H1 (cell line): ENCODE measurements around the gene BIK. TPM values are rescaled to one million over a fixed set of nuclear protein-coding genes. Genes with fewer than 3 reads are reported as not detected.

ENCODE experiments used
- ATF2 ChIP-seq: IDR thresholded peaks from 2 replicates; pipeline ENCODE4 v1.6.1; 2012; ENCODE audit warnings: low read length, inconsistent platforms
- KDM1A ChIP-seq: fragments of 200-600, 300-600 bp; sonication (generic); IDR thresholded peaks from 2 replicates; pipeline ENCODE4 v1.7.1; 2016; ENCODE audit warnings: mild to moderate bottlenecking, low read length, borderline replicate concordance
- RXRA ChIP-seq: IDR thresholded peaks from 2 replicates; pipeline ENCODE4 v1.6.1; 2011; ENCODE audit warnings: low read depth, mild to moderate bottlenecking, low read length, moderate library complexity; ENCODE audit not compliant: insufficient read depth
- TAF1 ChIP-seq: IDR thresholded peaks from 2 replicates; pipeline ENCODE4 v1.6.1; 2011; ENCODE audit warnings: mild to moderate bottlenecking, low read depth, low read length
- polyA plus RNA-seq, 7 experiments: library from polyadenylated mRNA; depleted of rRNA in 3 of 7; stranded (reverse) in 5 of 7; unstranded in 2 of 7; fragments of >200 nt in 5 of 7; fragments of 200-250 nt in 2 of 7; gene quantifications; 1 replicate in 5 of 7; 2 replicates in 1 of 7; 4 replicates in 1 of 7; pipeline versions ENCODE4 v1.2.1 to v1.2.3, GENCODE V29; 2011 to 2013; ENCODE audit warnings: missing spikeins in 2 of 7, mixed read lengths in 2 of 7
- total RNA-seq: library from RNA; stranded (reverse); fragmentation: NEBNext Ultra II Directional; extraction: Animal tissue kit (Norgen Biotek cat#: 25700); gene quantifications from 2 replicates; pipeline ENCODE4 v1.2.1, GENCODE V29; 2021

BIK gene
- total and polyA plus RNA-seq, 2 of the 8 experiments (the other 6 are each of a cell fraction or from before 2014, with no cell fraction given), result 3.3 to 5.5 TPM

GRCh38 chr22:43080616-43081015 lies 29.9 kb upstream of the BIK start (continued):
- no peak for TF ChIP-seq ATF2
- TF ChIP-seq TAF1, result no peak
- no peak for TF ChIP-seq KDM1A
- no peak for TF ChIP-seq RXRA
